ENCODE measurements around the gene CUX1.

DNA sequence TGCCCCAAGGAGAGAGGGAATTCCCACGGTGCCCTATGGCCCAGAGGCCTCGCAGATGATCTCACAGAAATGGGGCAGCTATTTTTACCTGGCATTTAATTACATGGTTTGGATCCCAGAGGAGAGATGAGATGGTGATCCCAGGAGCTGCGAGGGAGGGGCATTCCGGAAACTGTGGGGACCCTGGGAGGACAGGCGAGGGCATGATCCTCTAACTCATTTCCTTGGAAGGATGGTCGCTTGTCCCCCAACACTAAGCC is 478.7 kb downstream of the CUX1 start:
- TF ChIP-seq JUNB (CRISPR knock-in tag; IDR thresholded peaks at IDR 0.05; ENCODE audit: borderline replicate concordance), result no peak
- no peak for TF ChIP-seq CEBPB (IDR thresholded peaks at IDR 0.05; ENCODE audit: borderline replicate concordance, low read depth, low read length)
- TF ChIP-seq BHLHE40 (IDR thresholded peaks at IDR 0.05; ENCODE audit: low read length), result no peak
- TF ChIP-seq, protein P1, sequence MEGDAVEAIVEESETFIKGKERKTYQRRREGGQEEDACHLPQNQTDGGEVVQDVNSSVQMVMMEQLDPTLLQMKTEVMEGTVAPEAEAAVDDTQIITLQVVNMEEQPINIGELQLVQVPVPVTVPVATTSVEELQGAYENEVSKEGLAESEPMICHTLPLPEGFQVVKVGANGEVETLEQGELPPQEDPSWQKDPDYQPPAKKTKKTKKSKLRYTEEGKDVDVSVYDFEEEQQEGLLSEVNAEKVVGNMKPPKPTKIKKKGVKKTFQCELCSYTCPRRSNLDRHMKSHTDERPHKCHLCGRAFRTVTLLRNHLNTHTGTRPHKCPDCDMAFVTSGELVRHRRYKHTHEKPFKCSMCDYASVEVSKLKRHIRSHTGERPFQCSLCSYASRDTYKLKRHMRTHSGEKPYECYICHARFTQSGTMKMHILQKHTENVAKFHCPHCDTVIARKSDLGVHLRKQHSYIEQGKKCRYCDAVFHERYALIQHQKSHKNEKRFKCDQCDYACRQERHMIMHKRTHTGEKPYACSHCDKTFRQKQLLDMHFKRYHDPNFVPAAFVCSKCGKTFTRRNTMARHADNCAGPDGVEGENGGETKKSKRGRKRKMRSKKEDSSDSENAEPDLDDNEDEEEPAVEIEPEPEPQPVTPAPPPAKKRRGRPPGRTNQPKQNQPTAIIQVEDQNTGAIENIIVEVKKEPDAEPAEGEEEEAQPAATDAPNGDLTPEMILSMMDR (CRISPR knock-in tag; IDR thresholded peaks at IDR 0.05), result no peak
- no peak for TF ChIP-seq TAF1 (CRISPR knock-in tag; IDR thresholded peaks at IDR 0.05)
- no peak for TF ChIP-seq ATM (IDR thresholded peaks at IDR 0.05; ENCODE audit: borderline replicate concordance)
- no peak for TF ChIP-seq ZNF24 (IDR thresholded peaks at IDR 0.05)
- TF ChIP-seq, protein P2, sequence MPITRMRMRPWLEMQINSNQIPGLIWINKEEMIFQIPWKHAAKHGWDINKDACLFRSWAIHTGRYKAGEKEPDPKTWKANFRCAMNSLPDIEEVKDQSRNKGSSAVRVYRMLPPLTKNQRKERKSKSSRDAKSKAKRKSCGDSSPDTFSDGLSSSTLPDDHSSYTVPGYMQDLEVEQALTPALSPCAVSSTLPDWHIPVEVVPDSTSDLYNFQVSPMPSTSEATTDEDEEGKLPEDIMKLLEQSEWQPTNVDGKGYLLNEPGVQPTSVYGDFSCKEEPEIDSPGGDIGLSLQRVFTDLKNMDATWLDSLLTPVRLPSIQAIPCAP (CRISPR knock-in tag; IDR thresholded peaks at IDR 0.05; ENCODE audit: low read depth), result no peak
